Measurements from ENCODE around the gene HNRNPF.
A peak's percentile ranks its signal among the peaks of the same experiment; 100 is the strongest.

- TF ChIP-seq, protein P1, sequence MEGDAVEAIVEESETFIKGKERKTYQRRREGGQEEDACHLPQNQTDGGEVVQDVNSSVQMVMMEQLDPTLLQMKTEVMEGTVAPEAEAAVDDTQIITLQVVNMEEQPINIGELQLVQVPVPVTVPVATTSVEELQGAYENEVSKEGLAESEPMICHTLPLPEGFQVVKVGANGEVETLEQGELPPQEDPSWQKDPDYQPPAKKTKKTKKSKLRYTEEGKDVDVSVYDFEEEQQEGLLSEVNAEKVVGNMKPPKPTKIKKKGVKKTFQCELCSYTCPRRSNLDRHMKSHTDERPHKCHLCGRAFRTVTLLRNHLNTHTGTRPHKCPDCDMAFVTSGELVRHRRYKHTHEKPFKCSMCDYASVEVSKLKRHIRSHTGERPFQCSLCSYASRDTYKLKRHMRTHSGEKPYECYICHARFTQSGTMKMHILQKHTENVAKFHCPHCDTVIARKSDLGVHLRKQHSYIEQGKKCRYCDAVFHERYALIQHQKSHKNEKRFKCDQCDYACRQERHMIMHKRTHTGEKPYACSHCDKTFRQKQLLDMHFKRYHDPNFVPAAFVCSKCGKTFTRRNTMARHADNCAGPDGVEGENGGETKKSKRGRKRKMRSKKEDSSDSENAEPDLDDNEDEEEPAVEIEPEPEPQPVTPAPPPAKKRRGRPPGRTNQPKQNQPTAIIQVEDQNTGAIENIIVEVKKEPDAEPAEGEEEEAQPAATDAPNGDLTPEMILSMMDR (IDR thresholded peaks at IDR 0.05), result no peak
- TF ChIP-seq POLR2A (IDR thresholded peaks at IDR 0.05), result peak; percentile 92 to 97
Observed at GRCh38 chr10:43408710-43409384, at the start of gene HNRNPF.
